HS-5 (cell line): ENCODE data around the gene HEBP2.
"Not testable (repeated sequence)": the region's sequence is repeated elsewhere in the genome, so short reads cannot be mapped to it uniquely, and the experiment has no call there.

Source experiments
- DNase-seq: peaks from one replicate; pipeline ENCODE4 v3.0.0-alpha.2; 2012; ENCODE audit warnings: low read depth

HEBP2 gene

GRCh38 chr6:138424004-138424904 is 20.2 kb downstream of the HEBP2 start:
- DNase-seq: no peak

- DNase-seq: not testable (repeated sequence)
Observed at GRCh38 chr6:138425256-138425655, 21.2 kb downstream of the HEBP2 start.

GRCh38 chr6:138426500-138427123 is 22.6 kb downstream of the HEBP2 start:
- DNase-seq: no peak

GRCh38 chr6:138427701-138428100 is 23.7 kb downstream of the HEBP2 start:
- no peak for DNase-seq

GRCh38 chr6:138428944-138429598 is 25.0 kb downstream of the HEBP2 start:
- DNase-seq: no peak

- no peak for DNase-seq
Observed at GRCh38 chr6:138429761-138430160, 25.7 kb downstream of the HEBP2 start.

GRCh38 chr6:138430361-138431145 is 26.5 kb downstream of the HEBP2 start:
- no peak for DNase-seq

GRCh38 chr6:138431256-138432062 is 27.4 kb downstream of the HEBP2 start:
- DNase-seq: no peak

- no peak for DNase-seq
Observed at GRCh38 chr6:138432063-138432356, 28.0 kb downstream of the HEBP2 start.

GRCh38 chr6:138434096-138434495 is 30.1 kb downstream of the HEBP2 start:
- DNase-seq: no peak

- no peak for DNase-seq
Observed at GRCh38 chr6:138434925-138435324, 30.9 kb downstream of the HEBP2 start.

GRCh38 chr6:138439546-138439945 is 35.5 kb downstream of the HEBP2 start:
- no peak for DNase-seq

- DNase-seq: no peak
Observed at GRCh38 chr6:138440296-138440695, 36.3 kb downstream of the HEBP2 start.

- no peak for DNase-seq
Observed at GRCh38 chr6:138440758-138441357, 36.8 kb downstream of the HEBP2 start.

- no peak for DNase-seq
Observed at GRCh38 chr6:138441965-138442364, 37.9 kb downstream of the HEBP2 start.

- no peak for DNase-seq
Observed at GRCh38 chr6:138442663-138443062, 38.6 kb downstream of the HEBP2 start.

GRCh38 chr6:138443979-138444378 is 40.0 kb downstream of the HEBP2 start:
- no peak for DNase-seq

- no peak for DNase-seq
Observed at GRCh38 chr6:138446821-138447220, 42.8 kb downstream of the HEBP2 start.

GRCh38 chr6:138450445-138450844 is 46.4 kb downstream of the HEBP2 start:
- DNase-seq: no peak

- DNase-seq: no peak
Observed at GRCh38 chr6:138451043-138451442, 47.0 kb downstream of the HEBP2 start.
